HG03565 (cell line): ENCODE measurements around the gene ADPRH.
"Not testable (repeated sequence)": the region's sequence is repeated elsewhere in the genome, so short reads cannot be mapped to it uniquely, and the experiment has no call there.

Experiments
- ATAC-seq: cut with Tn5 transposase; IDR thresholded peaks from one replicate; pipeline ENCODE4 v1.9.1; 2021; ENCODE audit warnings: mild to moderate bottlenecking, moderate library complexity; ENCODE audit not compliant: unreplicated experiment

Gene ADPRH

DNA sequence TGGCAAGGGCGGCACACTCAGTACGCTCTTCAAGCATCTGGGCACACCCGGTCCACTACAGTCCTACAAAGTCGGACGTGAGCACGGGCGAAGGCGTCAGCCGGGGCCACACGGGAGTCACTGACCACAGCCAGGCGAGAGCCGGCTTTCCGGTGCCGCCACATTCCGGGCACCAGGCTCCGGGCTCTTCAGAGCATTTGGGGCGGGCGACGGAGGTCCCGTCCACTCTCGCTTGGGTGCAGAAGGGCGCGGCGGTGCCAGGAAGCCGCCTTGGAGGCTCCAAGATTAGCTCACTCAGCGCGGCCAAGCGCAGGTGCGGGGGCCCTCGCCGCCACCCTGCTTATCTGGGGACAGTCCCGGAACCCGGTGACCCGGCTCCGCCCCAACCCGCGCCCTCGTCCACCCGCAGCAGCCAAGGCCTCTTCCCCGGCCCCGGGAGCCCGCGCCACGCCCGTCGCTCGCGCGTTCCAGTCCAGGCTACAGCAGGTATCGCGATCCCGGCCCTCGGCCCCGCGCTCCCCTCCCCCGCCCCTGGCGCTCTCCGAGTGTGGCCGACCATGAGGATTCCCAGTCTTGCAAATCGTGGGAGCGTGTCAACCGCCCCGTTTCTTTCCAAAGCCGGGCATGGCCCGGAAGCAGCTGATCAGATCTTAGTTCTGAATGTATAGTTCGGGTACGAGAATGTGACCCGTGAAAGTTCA, at the start of gene ADPRH:
Gene ADPRH, plus strand, starts transcription at position 127 of the 701 bp plus-strand sequence. CDS start 2,678 bp downstream, outside the sequence.
- peak; percentile 41 for ATAC-seq

DNA sequence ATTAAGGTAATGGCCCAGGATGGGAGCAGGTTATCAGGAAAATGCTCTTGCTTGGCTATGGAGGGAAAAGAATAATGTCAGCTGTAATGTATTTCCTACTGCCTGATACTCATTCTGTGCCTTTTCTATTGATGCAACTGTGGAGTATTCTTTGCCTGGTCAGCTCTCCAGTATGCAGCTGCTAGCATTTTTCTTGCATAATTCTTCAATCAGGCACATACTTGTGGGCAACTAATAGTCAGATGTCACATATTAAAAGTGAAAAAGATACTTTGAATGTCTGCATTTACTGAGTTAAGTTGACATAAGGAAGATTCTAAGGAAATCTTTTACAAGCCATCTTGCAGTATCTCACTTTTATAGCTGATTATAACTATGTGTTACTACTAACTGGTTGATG, 49.4 kb upstream of the ADPRH start:
- no peak for ATAC-seq

DNA sequence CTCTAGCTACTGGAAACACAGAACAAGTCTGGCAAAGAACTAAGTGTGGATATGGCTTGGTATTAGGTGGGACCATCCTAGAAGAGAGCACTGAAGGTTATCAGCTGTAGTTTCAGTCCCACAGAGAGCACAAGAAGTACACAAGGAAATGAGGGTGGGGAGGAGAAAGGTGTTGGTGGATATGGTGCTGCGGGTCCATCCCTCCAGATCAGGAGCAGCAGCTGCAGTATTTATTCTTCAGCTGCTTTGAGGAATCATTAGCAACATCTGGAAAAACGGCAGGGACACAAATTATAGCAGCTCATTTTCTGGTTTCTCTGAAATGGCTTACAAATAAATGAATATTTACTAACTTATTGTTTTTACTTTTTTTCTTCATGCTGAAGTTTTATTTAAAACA, 48.8 kb upstream of the ADPRH start:
- ATAC-seq = no peak

DNA sequence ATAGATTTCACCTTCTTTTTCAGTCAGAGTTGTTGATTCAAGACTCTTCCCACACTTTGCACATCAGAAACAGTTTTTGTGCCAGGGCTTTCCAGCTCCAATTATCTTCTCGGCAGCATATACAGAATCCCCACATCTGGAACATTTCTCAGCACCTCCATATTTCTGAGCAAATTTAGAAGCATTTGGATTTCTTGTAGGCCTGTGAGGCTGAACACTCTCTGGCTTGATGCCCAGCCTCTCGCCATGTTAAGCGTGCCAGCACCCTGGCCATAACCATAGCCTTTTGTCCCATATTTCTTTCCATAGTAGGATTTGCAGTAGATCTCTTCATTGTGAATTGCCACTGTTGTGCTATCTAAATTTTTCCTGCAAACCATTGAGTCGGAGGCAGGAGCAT, 48.1 kb upstream of the ADPRH start:
- ATAC-seq = no peak

DNA sequence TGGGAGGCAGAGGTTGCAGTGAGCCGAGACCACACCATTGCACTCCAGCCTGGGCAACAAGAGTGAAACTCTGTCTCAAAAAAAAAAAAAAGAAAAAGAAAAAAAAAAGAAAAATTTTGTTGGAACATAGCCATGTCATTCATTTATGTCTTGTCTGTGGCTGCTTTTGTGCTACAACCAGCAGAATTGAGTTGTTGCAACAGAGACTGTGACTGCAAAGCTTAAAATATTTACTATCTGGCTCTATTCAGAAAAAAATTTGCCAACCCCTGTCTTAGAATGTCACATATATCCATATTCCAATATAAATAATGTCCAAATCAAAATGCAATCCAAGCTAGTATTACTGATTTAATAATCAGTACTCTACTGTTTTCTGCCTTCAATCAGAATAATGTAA, 45.0 kb upstream of the ADPRH start:
- no peak for ATAC-seq

DNA sequence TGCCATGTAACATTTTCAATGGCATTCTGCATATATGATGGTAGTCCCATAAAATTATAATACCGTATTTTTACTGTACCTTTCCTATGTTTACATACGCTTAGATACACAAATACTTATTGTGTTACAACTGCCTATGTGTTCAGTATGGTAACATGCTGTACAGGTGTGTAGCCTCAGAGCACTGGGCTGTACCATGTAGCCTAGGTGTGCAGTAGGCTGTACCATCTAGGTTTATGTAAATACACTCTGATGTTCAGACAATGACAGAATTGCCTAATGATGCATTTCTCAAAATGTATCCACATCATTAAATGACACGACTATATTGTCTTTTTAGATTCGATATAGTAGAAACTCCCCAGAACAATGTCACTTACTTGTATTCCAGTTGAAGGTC, 42.5 kb upstream of the ADPRH start:
- ATAC-seq = no peak

DNA sequence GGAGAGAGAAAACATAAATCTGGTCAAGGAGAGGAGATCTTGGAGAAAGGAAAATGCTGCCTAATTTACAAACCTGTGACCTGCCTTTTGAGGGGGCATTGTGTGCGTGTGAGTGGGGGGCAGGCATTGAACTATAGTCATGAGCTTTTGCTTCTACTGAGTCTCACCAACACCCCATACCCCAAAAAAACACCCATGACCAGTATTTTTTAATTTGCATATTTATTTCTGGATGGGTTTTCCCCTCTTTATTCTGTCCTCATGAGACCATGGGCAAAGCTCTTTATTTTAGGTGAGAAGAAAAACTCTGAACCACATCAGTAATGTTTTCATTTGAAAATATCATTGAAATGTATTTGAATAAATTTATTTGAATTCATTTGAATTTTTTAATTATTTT, 40.5 kb upstream of the ADPRH start:
- ATAC-seq = no peak

DNA sequence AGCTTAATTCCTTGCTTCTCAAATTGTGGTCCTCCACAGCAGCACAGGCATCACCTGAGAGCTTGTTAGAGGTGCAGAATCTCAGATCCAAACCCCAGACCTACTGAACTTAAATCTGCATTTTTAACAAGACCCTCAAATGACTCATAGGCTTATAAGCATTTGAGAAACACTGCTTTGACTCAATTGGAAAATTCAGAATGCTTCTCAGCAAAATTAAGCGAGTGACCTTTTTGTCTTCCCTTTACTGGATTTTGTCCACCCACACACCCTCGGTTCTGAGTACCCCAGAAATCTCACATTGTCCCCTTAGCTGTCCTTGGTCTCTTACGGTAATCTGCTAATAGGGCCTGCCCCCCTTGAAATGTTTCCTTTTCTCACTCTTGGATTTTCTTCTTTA, 37.7 kb upstream of the ADPRH start:
- ATAC-seq = no peak

DNA sequence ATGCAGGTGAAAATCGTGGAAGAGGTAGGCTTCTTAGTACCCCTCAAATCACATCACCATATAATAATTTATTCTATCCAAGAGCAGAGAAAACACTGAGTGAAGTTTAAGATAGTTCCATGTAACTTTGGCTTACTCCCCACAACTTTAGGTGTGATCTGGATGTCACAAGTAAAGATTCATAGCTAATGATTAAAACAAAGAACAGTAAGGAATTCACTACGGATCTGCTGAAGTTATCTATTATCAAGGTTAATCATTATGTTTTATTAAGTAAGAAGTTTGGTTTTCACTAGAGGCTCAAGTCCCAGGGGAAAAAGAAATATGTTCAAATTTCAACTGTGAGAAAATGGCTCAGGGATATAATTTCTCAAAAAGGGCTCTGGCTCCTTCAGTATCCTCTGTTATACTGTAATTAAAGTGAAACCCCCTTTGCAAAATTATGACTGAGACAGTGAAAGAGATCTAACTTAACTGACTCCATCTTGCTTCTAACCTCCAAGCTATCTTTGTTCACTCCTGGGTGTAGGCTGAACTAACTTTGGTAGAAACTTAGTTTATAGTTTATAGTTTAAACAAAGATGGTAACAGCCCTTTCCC, 37.0 kb upstream of the ADPRH start:
- ATAC-seq = no peak

DNA sequence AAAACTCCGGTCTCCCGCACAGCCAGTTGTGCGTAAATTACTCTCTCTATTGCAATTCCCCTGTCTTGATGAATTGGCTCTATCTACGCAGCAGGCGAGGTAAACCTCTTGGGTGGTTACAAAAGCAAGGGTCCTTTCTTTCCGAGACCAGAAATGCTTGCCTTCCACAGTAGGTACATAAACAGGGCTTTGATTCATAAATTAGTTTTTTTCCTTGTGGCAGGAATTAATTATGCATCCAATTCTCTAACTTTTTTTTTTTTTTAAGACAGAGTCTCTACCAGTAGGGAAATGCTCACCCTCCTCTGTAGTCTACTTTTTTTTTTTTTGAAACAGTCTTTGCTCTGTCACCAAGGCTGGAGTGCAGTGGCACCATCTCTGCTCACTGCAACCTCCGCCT, 36.1 kb upstream of the ADPRH start:
- no peak for ATAC-seq

DNA sequence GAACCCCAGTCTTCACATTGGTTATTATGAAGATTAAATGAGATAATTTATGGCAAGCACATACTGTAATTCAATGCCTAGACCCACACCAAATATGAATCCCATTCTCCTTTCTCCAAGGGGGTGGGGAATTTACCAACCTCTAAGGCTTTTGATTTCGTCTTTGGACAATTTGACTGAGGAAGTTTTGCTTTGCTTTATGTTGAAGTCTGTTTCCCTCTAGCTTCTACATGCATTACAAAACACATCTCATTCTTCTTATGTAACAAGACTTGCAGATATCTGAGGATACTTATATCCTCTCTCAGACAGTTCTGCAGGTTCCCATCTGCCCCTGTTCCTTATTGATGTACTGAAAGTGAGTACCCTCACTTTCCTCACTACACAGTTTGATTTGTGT, 32.1 kb upstream of the ADPRH start:
- ATAC-seq = no peak

DNA sequence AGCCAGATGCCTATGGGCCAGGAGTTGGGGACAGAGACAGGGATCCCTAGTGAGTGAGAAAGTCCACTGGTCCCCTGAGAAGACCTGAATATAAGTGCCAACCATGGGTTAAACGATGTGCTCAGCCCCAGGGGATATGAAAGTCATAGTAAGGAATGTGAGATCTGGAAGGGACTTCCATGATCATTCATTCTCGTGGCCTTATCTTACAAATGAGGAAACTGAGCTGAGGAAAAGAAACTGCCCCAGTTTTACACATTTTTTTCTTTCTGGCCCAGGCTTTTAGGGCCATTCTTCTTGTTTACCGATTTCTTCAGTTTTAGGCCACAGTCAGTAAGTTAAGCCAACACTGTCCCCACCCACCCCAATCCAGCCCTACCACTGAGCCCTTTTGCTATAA, 31.0 kb upstream of the ADPRH start:
- no peak for ATAC-seq

DNA sequence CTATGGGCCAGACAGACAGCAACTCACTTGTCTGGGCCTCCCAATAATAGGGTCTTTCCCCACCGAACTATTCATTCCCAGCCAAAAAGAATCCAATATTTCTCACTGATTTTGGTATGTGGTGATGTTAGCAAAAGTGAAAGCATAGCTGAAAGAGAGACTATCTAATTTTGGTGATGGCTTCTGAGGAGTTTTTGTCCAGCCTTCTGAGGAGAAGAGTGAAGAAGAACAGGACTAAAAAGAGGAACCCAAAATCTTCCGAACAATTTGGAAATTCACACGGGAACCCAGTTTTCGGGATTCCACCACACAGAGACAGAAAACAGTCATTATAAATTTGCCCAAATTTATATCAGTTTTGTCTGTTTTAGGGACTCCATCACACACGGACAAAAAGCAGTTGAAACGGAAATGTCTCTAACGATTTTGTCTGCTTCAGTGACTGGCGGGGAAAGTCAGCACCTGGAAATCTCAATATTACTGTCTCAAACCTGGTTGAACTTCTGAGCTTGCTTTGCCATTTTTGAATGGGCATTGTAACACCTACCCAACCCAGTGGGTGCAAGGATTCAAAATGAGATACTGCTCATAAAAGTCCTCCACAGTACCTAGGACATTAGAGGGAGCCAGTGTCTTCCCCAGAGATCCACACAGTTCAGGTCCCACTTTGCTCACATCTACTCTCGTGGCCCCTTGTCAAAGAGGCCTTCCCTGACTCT, 28.9 kb upstream of the ADPRH start:
- ATAC-seq = peak; percentile 28

DNA sequence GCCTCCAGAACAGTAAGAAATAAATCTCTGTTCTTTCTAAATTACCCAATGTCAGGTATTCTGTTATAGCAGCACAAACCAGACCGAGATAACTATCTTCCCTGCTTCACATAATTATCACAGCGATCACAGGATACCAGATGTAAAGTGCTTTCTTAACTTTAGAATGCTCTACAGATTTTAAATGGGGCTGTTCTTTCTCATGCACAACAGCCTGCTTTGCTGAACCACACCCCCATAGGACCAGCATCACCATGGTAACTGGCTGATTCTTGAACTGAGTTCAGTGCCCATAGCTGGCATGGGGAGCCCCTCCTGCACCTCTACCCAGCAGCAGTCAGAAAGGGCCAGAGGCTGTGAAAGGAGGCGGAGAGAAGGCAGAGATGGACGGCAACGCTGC, 27.7 kb upstream of the ADPRH start:
- ATAC-seq = no peak

DNA sequence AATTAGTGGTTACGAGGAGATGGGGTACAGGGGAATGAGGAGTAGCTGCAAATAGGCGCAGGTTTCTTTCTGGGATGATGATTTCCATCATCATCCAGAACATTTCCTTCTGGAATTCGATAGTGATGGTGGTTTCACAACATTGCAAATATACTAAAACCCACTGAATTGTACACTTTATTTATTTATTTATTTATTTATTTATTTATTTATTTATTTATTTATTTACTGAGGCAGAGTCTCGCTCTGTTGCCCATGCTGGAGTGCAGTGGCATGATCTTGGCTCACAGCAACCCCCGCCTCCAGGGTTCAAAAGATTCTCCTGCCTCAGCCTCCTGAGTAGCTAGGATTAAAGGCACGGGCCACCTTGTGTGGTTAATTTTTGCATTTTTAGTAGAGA, 26.4 kb upstream of the ADPRH start:
- not testable (repeated sequence) for ATAC-seq

DNA sequence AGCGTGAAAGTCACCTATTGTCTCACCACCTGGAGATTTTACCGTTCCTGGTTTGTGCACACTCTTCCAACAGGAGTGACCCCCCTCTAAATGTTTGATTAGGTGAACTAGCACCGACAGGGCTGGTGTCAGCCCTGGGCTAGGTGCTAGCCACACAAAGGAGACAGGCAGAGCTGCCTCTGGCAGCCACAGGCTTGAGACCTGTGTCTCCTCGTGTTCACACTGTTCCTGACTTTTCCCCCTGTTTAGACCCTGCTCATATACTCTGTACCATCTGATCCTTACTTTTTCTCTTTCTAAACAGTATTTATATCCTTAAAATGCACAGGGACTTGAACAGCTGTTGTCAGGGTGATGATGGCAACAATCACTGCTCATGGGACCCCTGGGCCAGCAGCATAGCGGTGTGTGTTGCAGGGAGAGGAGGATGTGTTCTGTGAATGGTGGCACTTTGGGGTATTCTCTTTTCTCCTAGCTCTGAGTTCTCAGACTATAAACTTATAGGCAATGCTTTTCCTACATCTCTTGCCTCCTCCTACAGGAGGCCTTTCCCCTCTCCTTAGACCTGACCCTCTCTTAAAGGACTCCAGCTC, 25.4 kb upstream of the ADPRH start:
- no peak for ATAC-seq

DNA sequence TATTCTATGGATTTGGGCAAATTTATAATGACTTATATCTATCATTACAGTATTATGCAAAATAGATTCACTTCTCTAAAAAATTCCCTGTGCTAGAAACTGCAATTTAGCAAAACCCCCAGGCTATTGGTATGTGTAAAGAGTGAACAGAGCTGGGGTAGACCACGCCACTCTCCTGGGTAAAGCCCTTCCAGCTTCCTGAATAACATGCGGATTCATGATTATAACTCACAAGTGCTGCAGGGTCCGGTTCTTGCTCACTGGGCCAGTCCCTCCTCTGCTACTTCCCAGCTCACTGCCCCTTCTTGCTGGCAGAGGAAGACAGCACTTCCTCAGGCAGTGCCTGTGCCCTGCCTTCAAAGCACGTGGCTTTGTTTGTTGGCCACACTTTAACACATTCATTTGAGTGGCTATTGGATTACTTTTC, 24.0 kb upstream of the ADPRH start:
- no peak for ATAC-seq

DNA sequence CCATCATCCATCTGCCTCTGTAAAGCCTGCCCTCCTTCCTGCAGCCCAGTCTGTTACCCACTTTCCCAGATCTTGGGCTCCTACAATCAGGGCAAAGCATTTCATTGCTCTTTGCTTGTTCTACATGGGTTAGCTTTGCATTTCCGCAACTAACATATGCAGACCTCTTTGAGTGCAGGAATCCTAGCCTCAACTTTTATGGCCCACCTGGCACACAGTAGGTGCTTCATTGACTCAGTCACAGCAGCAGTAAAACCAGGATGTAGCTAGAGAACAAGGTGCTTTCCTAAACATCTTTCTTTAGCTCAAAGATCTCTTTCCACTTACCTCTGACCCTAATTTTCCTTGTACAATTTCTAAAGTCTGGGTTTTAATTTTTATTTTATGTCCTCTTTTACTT, 23.4 kb upstream of the ADPRH start:
- ATAC-seq = no peak

DNA sequence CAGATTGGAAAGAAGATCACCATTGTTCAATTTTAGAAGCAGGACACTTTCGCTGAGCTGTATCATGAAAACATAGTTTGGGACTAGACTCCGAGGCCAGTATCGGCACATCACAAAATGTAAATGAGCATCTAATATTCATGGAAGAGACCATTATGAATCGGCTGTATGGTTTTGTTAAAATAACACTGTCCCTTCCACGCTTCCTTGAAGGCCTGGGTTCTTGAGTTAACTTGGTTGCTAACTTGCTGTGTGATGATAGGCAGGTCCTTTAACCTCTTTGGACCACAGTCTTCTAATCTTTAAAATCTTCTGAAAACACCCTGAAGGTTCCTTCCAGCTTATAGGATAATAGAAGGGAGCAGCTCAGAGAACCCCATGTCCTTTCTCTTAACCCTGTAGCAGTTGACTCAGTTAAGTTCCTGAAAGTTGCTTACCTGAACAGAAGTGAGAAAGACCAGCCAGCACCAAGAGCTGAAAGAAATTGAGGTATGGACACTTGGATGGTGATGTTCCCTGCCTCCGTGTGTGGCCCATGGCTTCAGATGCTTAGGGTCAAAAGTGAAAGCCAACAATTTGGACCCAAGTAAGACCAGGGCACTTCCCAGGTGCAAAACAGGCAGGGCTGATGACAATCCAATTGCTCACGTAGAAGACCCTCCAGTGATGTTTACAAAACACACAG, 22.0 kb upstream of the ADPRH start:
- ATAC-seq = no peak

DNA sequence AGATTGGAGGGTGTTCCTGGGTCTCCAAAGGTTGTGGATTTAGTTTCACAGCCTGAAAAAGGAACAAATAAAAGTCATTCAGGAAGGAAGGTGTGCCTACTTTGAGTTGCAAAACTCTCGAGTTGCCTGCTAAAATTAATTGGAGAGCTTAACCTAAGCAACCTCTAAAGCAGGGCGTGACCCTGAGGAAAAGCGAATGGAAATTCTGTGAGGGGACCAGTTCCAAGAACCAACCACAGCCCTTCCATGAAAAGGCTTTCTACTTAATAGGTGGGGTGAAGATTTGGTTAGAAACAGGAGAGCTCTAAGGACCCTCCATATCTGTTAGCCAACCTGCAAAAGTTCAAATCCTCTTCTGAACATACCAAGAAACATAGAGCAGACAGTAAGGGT, 21.4 kb upstream of the ADPRH start:
- no peak for ATAC-seq

DNA sequence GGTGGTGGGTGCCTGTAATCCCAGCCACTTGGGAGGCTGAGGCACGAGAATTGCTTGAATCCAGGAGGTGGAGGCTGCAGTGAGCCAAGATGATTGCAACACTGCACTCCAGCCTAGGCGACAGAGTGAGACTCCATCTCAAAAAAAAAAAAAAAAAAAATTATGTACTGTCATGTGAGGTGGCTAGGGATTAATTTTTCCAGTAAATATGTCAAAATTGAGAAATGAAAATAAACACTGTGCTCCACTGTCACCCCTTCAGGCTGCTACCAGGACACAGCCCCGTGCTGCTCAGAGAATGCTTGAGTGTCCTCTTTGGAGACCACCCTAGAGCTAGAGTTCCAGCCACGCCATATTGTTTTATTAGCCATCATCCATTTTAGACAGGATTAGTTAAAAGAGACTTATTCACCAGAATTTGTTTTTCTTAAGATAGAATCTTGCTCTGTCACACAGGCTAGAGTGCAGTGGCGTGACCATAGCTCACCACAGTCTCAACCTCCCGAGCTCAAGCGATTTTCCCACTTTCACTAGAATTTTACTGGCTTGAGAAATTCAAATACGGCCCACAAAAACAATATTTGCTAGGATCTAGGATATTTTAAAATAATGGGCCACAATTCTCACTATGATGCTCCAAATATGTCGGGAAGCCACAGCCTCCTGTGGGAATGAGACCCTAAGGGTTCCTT, 20.5 kb upstream of the ADPRH start:
- ATAC-seq = no peak
